Mesendoderm (in vitro differentiated cells): Measurements from ENCODE around the gene MAP3K1.

Source experiments
- DNase-seq: peaks from one replicate; pipeline ENCODE4 v3.0.0; 2013
- H2AK5ac ChIP-seq: 2 replicates; pipeline ENCODE4 v1.6.1; 2013; ENCODE audit warnings: low read length, inconsistent platforms
- H2BK120ac ChIP-seq: 2 replicates; pipeline ENCODE4 v1.6.1; 2013; ENCODE audit warnings: low read depth, mild to moderate bottlenecking, low read length, moderate library complexity, mixed read lengths
- H2BK15ac ChIP-seq: replicated peaks from 2 replicates; pipeline ENCODE4 v1.6.1; 2013; ENCODE audit warnings: low read depth, mild to moderate bottlenecking, moderate library complexity
- H2BK5ac ChIP-seq: 2 replicates; pipeline ENCODE4 v1.6.1; 2013; ENCODE audit warnings: low read length, inconsistent platforms
- H3K18ac ChIP-seq: 2 replicates; pipeline ENCODE4 v1.6.1; 2013; ENCODE audit warnings: mild to moderate bottlenecking, low read length, mixed read lengths
- H3K23ac ChIP-seq: one replicate; pipeline ENCODE4 v1.6.1; 2013; ENCODE audit warnings: low read length
- H3K27ac ChIP-seq: 2 replicates; pipeline ENCODE4 v1.5.1; 2013; ENCODE audit warnings: low read depth, mild to moderate bottlenecking, inconsistent platforms, low read length, moderate library complexity
- H3K27me3 ChIP-seq: 2 replicates; pipeline ENCODE4 v1.6.1; 2013; ENCODE audit warnings: low read length, control low read depth, mild to moderate bottlenecking, inconsistent platforms; ENCODE audit not compliant: insufficient read depth, poor library complexity
- H3K36me3 ChIP-seq: 2 replicates; pipeline ENCODE4 v1.6.1; 2013; ENCODE audit warnings: low read length, inconsistent platforms; ENCODE audit not compliant: control insufficient read depth, insufficient read depth
- H3K4ac ChIP-seq: one replicate; pipeline ENCODE4 v1.6.1; 2013; ENCODE audit warnings: low read depth, mild to moderate bottlenecking, low read length, moderate library complexity
- H3K4me1 ChIP-seq: 2 replicates; pipeline ENCODE4 v1.6.1; 2013; ENCODE audit warnings: low read depth, low read length, inconsistent platforms; ENCODE audit not compliant: control insufficient read depth
- H3K4me2 ChIP-seq: 2 replicates; pipeline ENCODE4 v1.6.1; 2013; ENCODE audit warnings: low read length
- H3K4me3 ChIP-seq: 2 replicates; pipeline ENCODE4 v1.5.1; 2013; ENCODE audit warnings: mild to moderate bottlenecking, low read length
- H3K56ac ChIP-seq: one replicate; pipeline ENCODE4 v1.6.1; 2013; ENCODE audit warnings: low read length
- H3K79me1 ChIP-seq: 2 replicates; pipeline ENCODE4 v1.6.1; 2013; ENCODE audit warnings: low read length, inconsistent platforms
- H3K79me2 ChIP-seq: 2 replicates; pipeline ENCODE4 v1.6.1; 2013; ENCODE audit warnings: mild to moderate bottlenecking, low read length; ENCODE audit not compliant: control insufficient read depth, insufficient read depth
- H3K9ac ChIP-seq: 2 replicates; pipeline ENCODE4 v1.6.1; 2013; ENCODE audit warnings: low read length, inconsistent platforms
- H4K5ac ChIP-seq: one replicate; pipeline ENCODE4 v1.6.1; 2013; ENCODE audit warnings: low read length
- H4K8ac ChIP-seq: one replicate; pipeline ENCODE4 v1.6.1; 2013; ENCODE audit warnings: low read depth, mild to moderate bottlenecking, control low read depth, low read length, moderate library complexity
- WGBS: extraction: QIAGEN DNeasy Blood & Tissue Kit; methylation state at CpG from one replicate; pipeline ENCODE4 v1.1.7; 2013; ENCODE audit warnings: low lambda C conversion rate, missing lambda C conversion rate; ENCODE audit not compliant: insufficient coverage; ENCODE audit errors: extremely low coverage; 5-methylcytosine and 5-hydroxymethylcytosine counted together

MAP3K1 gene

GRCh38 chr5:56898213-56898612 lies 82.9 kb downstream of the MAP3K1 start:
- Histone ChIP-seq H3K79me2 (no peaks in the 10 kb centered on the region), H3K4me1 (no peaks in the 10 kb centered on the region), H3K27me3 (no peaks in the 10 kb centered on the region), H3K4ac (no peak overlapping the region), H4K5ac (no peak overlapping the region), H3K36me3 (peaks cover 1% of the 10 kb centered on the region), H3K18ac (no peak overlapping the region), H2BK5ac (no peak overlapping the region), H3K27ac (no peak overlapping the region), H2BK15ac (no peak overlapping the region), H3K4me3 (no peak overlapping the region), H3K4me2 (no peak overlapping the region), H3K23ac (no peak overlapping the region), H2AK5ac (no peak overlapping the region), H3K79me1 (no peaks in the 10 kb centered on the region), H3K9ac (no peak overlapping the region), H4K8ac (no peak overlapping the region), H2BK120ac (no peak overlapping the region), H3K56ac (no peak overlapping the region)
- no peak for DNase-seq
- no CpG with 5 or more reads among the region's 4 CpGs for WGBS

- Histone ChIP-seq H3K36me3 (no peaks in the 10 kb centered on the region), H4K8ac (no peak overlapping the region), H3K23ac (no peak overlapping the region), H3K27me3 (no peaks in the 10 kb centered on the region), H2BK15ac (no peak overlapping the region), H3K79me2 (no peaks in the 10 kb centered on the region), H4K5ac (no peak overlapping the region), H3K56ac (no peak overlapping the region), H3K27ac (no peak overlapping the region), H3K9ac (no peak overlapping the region), H3K4ac (no peak overlapping the region), H3K18ac (no peak overlapping the region), H2BK120ac (no peak overlapping the region), H2AK5ac (no peak overlapping the region), H3K4me3 (no peak overlapping the region), H2BK5ac (no peak overlapping the region), H3K4me1 (no peaks in the 10 kb centered on the region), H3K79me1 (no peaks in the 10 kb centered on the region), H3K4me2 (no peak overlapping the region)
- whole genome bisulfite sequencing: no CpG with 5 or more reads among the region's 4 CpGs
- no peak for DNase-seq
Observed at GRCh38 chr5:56900395-56900794, 85.0 kb downstream of the MAP3K1 start.

GRCh38 chr5:56900858-56901578 lies 85.7 kb downstream of the MAP3K1 start:
- peak; percentile 47 for DNase-seq
- H2BK15ac ChIP-seq: no peak overlapping the region
- no peaks in the 10 kb centered on the region for H3K27me3 ChIP-seq
- H3K18ac ChIP-seq: no peak overlapping the region
- H2AK5ac ChIP-seq: no peak overlapping the region
- H3K4me1 ChIP-seq: no peaks in the 10 kb centered on the region
- no peak overlapping the region for H4K5ac ChIP-seq
- H3K36me3 ChIP-seq: no peaks in the 10 kb centered on the region
- no peak overlapping the region for H3K4me3 ChIP-seq
- no CpG with 5 or more reads among the region's 3 CpGs for WGBS
- no peak overlapping the region for H2BK5ac ChIP-seq
- no peak overlapping the region for H3K23ac ChIP-seq
- H2BK120ac ChIP-seq: no peak overlapping the region
- no peaks in the 10 kb centered on the region for H3K79me1 ChIP-seq
- no peak overlapping the region for H3K4ac ChIP-seq
- H4K8ac ChIP-seq: no peak overlapping the region
- no peak overlapping the region for H3K56ac ChIP-seq
- H3K79me2 ChIP-seq: no peaks in the 10 kb centered on the region
- no peak overlapping the region for H3K4me2 ChIP-seq
- H3K9ac ChIP-seq: no peak overlapping the region
- no peak overlapping the region for H3K27ac ChIP-seq

GRCh38 chr5:56908942-56909293 lies 93.6 kb downstream of the MAP3K1 start:
- Histone ChIP-seq H2AK5ac (no peak overlapping the region), H3K27ac (peak overlapping the region; percentile 77), H4K8ac (no peak overlapping the region), H3K18ac (peak overlapping the region; percentile 64), H3K9ac (peak overlapping the region; percentile 90), H3K4me2 (peak overlapping the region; percentile 86), H3K4ac (peak overlapping the region; percentile 40), H3K36me3 (no peaks in the 10 kb centered on the region), H3K23ac (peak overlapping the region; percentile 83), H2BK120ac (no peak overlapping the region), H3K79me1 (no peaks in the 10 kb centered on the region), H4K5ac (no peak overlapping the region), H3K4me3 (peak overlapping the region; percentile 62), H3K56ac (peak overlapping the region; percentile 98), H3K79me2 (no peaks in the 10 kb centered on the region), H3K4me1 (peaks cover 2% of the 10 kb centered on the region), H2BK5ac (no peak overlapping the region), H2BK15ac (no peak overlapping the region), H3K27me3 (no peaks in the 10 kb centered on the region)
- no peak for DNase-seq
- WGBS: no CpG with 5 or more reads among the region's 19 CpGs

- DNase-seq: peak; percentile 98
- peak within 1 kb of the TSS; percentile 69 for H2BK5ac ChIP-seq
- peak within 1 kb of the TSS; percentile 85 for H3K4ac ChIP-seq
- peak within 1 kb of the TSS; percentile 86 for H3K4me2 ChIP-seq
- no peak within 1 kb of the TSS for H4K8ac ChIP-seq
- H3K79me1 ChIP-seq: no peaks in the 10 kb centered on the region
- peak within 1 kb of the TSS; percentile 77 for H3K27ac ChIP-seq
- peak within 1 kb of the TSS; percentile 90 for H3K9ac ChIP-seq
- H3K27me3 ChIP-seq: no peaks in the 10 kb centered on the region
- no peaks in the 10 kb centered on the region for H3K36me3 ChIP-seq
- H3K18ac ChIP-seq: peak within 1 kb of the TSS; percentile 82
- H4K5ac ChIP-seq: no peak within 1 kb of the TSS
- peaks cover 2% of the 10 kb centered on the region for H3K4me1 ChIP-seq
- H3K23ac ChIP-seq: peak within 1 kb of the TSS; percentile 92
- no peak within 1 kb of the TSS for H2AK5ac ChIP-seq
- no CpG with 5 or more reads among the region's 84 CpGs for WGBS
- H3K79me2 ChIP-seq: no peaks in the 10 kb centered on the region
- H2BK15ac ChIP-seq: no peak within 1 kb of the TSS
- H3K4me3 ChIP-seq: peak within 1 kb of the TSS; percentile 62
- H3K56ac ChIP-seq: peak within 1 kb of the TSS; percentile 98
- H2BK120ac ChIP-seq: no peak within 1 kb of the TSS
Observed at GRCh38 chr5:56909294-56910209, 94.2 kb downstream of the MAP3K1 start, which contains the start of gene SETD9. Gene SETD9, plus strand, starts transcription at chr5:56909596. Its CDS starts 50 bp downstream, at chr5:56909646.
